Neural cell (in vitro differentiated cells): ENCODE results near the gene GLTP.

Experiments
- EZH2 ChIP-seq: fragments of 200-600, 300-800 bp; shearing (Covaris generic), sonication (generic); IDR thresholded peaks from 2 replicates; pipeline ENCODE4 v1.6.1; 2014; ENCODE audit warnings: antibody characterized with exemption, low read length, borderline replicate concordance, mild to moderate bottlenecking; ENCODE audit not compliant: insufficient read depth, poor library complexity, severe bottlenecking
- POLR2AphosphoS5 ChIP-seq: IDR thresholded peaks from 2 replicates; pipeline ENCODE4 v1.6.1; 2012
- RAD21 ChIP-seq: fragments of 450-650 bp; conservative IDR thresholded peaks from 2 replicates; pipeline ENCODE4 v1.6.1; 2014; ENCODE audit warnings: antibody characterized with exemption, mild to moderate bottlenecking, moderate library complexity
- SMC3 ChIP-seq: fragments of 450-650 bp; conservative IDR thresholded peaks from 2 replicates; pipeline ENCODE4 v1.6.1; 2014; ENCODE audit warnings: antibody characterized with exemption, mild to moderate bottlenecking, moderate library complexity; ENCODE audit not compliant: poor library complexity
- TF ChIP-seq, protein P1 (sequence below): fragments of 450-650 bp; IDR thresholded peaks from 2 replicates; pipeline ENCODE4 v1.5.1; 2014; ENCODE audit warnings: antibody characterized with exemption, mild to moderate bottlenecking, moderate library complexity; ENCODE audit not compliant: poor library complexity, severe bottlenecking

DNA sequence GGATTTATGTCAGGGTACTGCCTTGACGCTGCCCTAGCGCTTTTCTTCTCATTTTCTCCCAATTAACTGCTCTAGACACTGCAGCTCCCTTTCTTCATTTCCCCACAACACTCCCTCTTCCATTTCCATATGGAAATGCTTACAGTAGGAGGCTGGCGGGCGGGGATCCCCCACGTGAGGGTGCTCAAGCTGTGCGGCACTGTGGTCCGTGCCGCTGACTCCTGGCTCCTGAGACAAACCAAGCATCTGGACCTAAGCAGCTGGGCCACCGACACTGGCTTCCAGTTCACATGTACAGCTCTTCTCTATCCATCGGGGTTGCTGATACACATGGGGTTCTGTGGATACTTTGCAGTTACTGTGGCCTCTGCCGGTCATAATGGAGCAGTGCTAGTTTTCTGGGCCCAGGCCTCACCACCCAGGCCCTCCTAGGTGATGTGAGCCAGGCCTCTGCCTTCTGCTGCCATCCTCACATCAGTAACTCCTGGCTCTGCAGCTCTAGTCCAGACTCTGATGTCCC, 40.0 kb upstream of the GLTP start:
- TF ChIP-seq, protein P1, sequence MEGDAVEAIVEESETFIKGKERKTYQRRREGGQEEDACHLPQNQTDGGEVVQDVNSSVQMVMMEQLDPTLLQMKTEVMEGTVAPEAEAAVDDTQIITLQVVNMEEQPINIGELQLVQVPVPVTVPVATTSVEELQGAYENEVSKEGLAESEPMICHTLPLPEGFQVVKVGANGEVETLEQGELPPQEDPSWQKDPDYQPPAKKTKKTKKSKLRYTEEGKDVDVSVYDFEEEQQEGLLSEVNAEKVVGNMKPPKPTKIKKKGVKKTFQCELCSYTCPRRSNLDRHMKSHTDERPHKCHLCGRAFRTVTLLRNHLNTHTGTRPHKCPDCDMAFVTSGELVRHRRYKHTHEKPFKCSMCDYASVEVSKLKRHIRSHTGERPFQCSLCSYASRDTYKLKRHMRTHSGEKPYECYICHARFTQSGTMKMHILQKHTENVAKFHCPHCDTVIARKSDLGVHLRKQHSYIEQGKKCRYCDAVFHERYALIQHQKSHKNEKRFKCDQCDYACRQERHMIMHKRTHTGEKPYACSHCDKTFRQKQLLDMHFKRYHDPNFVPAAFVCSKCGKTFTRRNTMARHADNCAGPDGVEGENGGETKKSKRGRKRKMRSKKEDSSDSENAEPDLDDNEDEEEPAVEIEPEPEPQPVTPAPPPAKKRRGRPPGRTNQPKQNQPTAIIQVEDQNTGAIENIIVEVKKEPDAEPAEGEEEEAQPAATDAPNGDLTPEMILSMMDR, result no peak
- TF ChIP-seq SMC3 (no peak), POLR2AphosphoS5 (no peak), EZH2 (no peak), RAD21 (no peak)
